Epidermal melanocyte (primary cell): ENCODE results near the gene CENPQ.
"Not testable (repeated sequence)": the region's sequence is repeated elsewhere in the genome, so short reads cannot be mapped to it uniquely, and the experiment has no call there.

Experiments
- DNase-seq: peaks from one replicate; pipeline ENCODE4 v3.0.0; 2011; ENCODE audit warnings: low spot score; ENCODE audit not compliant: insufficient read length

Gene CENPQ, protein sequence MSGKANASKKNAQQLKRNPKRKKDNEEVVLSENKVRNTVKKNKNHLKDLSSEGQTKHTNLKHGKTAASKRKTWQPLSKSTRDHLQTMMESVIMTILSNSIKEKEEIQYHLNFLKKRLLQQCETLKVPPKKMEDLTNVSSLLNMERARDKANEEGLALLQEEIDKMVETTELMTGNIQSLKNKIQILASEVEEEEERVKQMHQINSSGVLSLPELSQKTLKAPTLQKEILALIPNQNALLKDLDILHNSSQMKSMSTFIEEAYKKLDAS

GRCh38 chr6:49462927-49463611 lies at the start of gene CENPQ, which contains the start of gene MMUT:
Gene CENPQ (plus strand): TSS chr6:49463370. CDS start chr6:49470177, 6,807 bp downstream.
Gene MMUT (minus strand): TSS chr6:49463253. CDS start chr6:49459466, 3,787 bp downstream.
- DNase-seq: peak; percentile 92

GRCh38 chr6:49415358-49415757 lies 47.8 kb upstream of the CENPQ start:
- no peak for DNase-seq

GRCh38 chr6:49416195-49416594 lies 47.0 kb upstream of the CENPQ start:
- DNase-seq: no peak

- DNase-seq: no peak
Observed at GRCh38 chr6:49423817-49424216, 39.4 kb upstream of the CENPQ start.

DNA sequence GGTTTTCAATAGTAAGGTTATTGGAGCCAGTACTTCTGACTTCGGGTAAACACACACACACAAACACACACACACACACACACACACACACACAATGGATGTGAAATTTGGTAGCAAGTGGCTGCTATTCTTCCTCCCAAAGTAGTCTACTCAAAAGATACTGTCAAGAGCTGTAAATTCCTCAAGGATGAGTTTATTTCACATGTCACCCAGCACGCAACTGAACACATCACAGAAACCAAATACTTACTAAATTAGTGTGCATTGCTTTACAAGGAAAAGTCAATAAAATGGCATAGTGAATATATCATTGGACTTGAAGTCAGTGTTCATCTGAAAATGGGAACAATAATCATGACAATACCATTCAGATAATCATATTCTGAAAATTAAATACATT lies 33.0 kb upstream of the CENPQ start:
- DNase-seq: no peak

DNA sequence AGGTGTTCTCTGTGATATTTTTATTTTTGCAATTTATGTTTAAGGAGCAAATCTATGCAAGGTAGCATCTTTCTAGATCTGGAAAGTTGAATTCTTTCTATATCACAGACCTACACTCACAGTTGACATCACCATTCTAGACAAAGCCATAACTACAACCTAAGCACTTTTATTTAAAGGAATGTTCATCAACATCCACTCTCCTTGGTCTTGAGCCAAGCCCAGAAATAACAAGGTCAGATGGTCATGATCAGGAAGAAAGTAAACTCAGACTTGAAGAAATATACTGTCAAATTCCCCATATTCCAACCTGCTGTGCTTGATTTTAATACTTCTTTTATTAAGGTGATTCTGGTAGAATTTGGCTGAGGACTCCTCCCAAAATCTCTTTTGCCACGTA lies 32.3 kb upstream of the CENPQ start:
- no peak for DNase-seq

GRCh38 chr6:49453221-49453620 lies 9.9 kb upstream of the CENPQ start:
- DNase-seq: no peak

DNA sequence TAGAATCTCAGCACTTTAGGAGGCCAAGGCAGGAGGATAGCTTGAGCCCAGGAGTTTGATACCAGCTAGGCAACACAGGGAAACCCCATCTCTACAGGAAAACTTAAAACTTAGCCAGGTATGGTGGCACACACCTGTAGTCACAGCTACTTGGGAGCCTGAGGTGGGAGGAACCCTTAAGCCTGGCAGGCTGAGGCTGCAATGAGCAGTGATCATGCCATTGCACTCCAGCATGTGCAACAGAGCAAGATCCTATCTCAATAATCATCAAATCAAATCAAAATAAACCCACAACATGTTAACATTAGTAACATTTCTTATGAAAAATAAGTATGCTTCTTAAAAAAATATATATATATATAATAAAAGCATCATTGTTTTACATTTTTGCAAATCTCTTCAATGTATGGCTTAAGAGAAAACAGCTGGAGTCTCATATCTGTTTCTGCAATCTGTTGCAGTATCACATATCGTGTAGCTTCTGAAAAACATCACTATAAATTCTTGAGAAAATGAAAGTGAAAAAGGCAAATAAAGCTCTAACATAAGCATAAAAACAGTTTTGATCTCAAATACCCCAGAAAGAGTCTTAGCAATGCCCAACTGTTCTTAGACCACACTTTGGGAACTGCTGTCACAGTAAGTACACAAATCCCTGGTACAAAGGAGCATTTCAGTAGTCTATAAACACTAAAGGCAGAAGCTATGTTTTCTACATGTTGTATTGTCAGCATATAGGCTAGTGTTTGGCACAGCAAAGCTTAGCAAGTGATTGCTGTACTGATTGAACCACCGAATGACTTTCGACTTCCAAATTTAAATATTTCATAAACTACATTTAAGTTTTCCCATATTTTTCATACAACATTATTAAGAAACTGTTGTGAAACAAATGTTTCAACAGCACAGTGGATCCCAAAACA lies 8.1 kb upstream of the CENPQ start:
- DNase-seq: no peak

DNA sequence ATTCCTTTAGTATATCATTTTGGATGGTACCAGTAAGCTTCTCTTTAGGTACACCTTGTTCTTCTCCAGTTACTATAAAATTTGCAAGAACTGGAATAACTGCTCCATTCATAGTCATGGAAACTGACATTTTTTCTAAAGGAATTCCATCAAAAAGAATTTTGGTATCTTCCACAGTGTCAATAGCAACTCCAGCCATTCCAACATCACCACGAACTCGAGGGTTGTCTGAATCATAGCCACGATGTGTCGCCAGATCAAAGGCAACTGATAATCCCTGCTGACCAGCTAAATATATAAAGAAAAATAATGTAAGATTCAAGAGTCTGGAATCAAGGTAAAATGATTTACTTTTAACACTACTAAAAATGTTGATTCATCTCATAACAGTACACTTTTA lies 5.4 kb upstream of the CENPQ start:
- no peak for DNase-seq

DNA sequence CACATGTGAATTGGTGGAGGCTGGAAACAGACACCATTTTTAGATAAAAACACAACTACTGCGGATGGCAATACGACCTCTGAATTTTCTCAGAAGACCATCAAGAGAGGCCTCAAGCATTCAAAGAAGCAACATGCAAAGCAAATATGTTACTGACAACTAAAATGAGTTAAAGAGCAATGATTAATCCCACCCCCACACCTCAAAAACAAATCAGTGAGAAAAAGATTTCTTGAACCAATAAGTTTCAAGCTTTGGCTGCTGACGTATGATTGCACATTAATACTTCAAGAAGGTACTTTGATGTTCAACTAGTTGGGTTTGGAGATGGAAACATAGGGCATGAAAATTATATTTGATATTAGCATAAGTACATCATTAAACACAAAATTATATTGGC lies 1.1 kb upstream of the CENPQ start:
- no peak for DNase-seq

DNA sequence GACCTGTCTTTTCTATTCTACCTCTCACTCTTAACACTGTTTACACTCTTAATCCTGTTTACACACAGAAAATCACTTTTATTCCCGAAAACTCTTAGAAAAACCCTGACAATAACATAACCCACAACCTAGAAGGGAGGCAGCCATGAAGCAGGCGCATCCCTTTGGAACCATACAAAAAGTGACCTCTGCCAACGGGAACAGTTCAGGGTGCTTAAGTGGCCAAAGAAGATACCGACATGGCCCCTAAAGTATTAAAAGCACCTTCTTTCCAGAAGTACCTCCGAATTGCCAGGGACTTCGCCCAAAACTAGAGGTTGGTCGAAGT lies 607 bp upstream of the CENPQ start:
- DNase-seq: no peak

DNA sequence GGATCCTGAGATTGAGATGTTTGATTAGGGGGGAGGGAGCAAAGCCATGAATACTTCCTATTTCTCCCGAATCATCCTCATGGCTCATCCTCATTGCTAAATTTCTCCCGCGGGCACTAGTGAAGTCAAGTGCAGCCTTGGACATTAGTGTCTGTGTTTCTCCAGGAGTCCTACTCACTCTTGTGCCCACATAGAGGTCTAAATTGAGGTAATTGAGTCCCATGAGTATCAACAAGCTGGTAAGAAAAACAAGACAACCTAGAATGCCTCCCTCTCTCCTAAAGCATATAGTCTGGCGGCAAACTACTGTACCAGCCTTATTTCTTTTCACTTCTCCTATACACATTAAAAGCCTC lies 420 bp downstream of the CENPQ start:
- DNase-seq: no peak

DNA sequence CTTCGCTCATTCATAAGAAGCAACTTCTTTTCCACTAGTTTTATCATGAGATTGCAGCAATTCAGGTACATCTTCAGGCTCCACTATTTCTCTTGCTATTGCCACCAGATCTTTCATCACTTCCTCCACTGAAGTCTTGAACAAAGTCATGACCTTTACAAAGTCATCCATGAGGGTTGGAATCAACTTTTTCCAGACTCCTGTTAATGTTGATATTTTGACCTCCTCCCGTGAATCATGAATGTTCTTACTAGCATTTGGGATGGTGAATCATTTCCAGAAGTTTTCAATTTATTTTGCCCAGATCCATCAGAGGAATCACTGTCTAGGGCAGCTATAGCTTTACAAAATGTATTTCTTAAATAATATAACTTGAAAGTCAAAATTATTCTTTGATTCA lies 1.5 kb downstream of the CENPQ start:
- DNase-seq: no peak

- no peak for DNase-seq
Observed at GRCh38 chr6:49468042-49468441, 4.9 kb downstream of the CENPQ start.

DNA sequence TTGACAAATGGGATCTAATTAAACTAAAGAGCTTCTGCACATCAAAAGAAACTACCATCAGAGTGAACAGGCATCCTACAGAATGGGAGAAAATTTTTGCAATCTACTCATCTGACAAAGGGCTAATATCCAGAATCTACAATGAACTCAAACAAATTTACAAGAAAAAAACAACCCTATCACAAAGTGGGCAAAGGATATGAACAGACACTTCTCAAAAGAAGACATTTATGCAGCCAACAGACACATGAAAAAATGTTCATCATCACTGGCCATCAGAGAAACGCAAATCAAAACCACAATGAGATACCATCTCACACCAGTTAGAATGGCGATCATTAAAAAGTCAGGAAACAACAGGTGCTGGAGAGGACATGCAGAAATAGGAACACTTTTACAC lies 13.4 kb downstream of the CENPQ start:
- DNase-seq: not testable (repeated sequence)

- DNase-seq: no peak
Observed at GRCh38 chr6:49479308-49479970, 16.3 kb downstream of the CENPQ start.

DNA sequence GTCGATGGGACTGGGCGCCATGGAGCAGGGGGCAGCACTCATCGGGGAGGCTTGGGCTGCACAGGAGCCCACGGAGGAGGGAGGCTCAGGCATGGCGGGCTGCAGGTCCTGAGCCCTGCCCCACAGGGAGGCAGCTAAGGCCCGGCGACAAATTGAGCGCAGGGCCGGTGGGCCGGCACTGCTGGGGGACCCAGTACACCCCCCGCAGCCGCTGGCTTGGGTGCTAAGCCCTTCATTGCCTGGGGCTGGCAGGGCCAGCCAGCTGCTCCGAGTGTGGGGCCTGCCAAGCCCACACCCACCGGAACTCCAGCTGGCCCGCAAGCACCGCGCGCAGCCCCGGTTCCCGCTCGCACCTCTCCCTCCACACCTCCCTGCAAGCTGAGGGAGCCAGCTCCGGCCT lies 18.7 kb downstream of the CENPQ start:
- DNase-seq: not testable (repeated sequence)

DNA sequence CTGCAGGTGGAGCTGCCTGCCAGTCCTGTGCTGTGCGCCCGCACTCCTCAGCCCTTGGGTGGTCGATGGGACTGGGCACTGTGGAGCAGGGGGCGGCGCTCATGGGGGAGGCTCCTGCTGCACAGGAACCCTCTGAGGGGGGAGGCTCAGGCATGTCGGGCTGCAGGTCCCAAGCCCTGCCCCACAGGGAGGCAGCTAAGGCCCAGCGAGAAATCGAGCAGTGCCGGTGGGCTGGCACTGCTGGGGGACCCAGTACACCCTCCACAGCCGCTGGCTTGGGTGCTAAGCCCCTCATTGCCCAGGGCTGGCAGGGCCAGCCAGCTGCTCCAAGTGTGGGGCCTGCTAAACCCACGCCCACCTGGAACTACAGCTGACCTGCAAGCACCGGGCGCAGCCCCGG lies 20.2 kb downstream of the CENPQ start:
- not testable (repeated sequence) for DNase-seq

- no peak for DNase-seq
Observed at GRCh38 chr6:49490633-49491032, 27.5 kb downstream of the CENPQ start.

GRCh38 chr6:49497304-49497703 lies 34.1 kb downstream of the CENPQ start:
- DNase-seq: no peak

- no peak for DNase-seq
Observed at GRCh38 chr6:49499126-49499525, 36.0 kb downstream of the CENPQ start.

DNA sequence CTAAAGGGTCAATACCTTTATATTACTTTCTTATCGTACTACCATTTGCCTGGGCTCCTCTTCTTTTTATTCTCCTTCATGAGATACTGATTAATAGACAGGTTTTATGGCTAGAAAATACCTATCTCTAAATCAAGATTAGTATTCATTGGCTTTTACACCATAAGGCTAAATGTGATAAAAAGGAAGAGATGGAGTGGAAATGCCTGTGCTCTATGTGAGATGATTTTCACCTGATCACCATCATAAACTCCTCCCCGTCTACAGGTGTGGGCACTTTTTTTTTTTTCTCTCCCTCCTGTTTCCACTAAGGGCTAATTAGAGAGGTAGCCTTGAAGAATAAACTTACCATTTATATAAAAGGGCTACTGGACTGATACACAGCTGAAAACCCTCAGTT lies 36.5 kb downstream of the CENPQ start, which contains the start of gene GLYATL3:
TSS of gene GLYATL3 (plus strand) at position 301 of the 400 bp plus-strand sequence. CDS start 12,068 bp downstream, outside the sequence.
- no peak for DNase-seq
